Measurements from ENCODE around the gene MSI2. TPM values are rescaled to one million over a fixed set of nuclear protein-coding genes. Genes with fewer than 3 reads are reported as not detected.

Gene MSI2
- total RNA-seq, 1 donor from 2014 or later: 31.3 TPM

DNA sequence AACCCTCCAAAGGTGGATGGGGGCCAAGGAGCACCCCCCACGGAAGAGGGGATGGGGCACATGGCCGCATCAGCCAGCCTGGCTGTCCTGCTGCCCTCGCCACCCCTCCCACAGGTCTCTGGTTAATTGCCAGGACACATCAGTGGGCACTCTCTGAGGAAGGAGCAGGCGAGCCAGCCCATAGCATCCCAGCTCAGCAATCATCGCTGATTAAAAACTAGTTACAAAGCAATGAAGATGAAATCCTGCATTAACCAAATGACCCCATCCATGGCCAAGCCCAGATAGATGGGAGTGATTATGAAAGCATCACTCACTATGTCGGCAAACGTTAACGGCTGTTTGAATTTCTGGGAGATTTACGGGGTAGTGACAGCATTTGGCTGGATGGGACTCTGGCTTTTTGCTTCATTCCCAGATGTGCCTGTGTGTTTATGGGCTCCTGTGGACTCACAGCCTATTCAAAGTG lies 443.5 kb downstream of the MSI2 start:
- no peak for TF ChIP-seq CTCF (IDR thresholded peaks at IDR 0.05)
- H3K4me1 ChIP-seq: peaks cover 5% of the 10 kb centered on the region
- ATAC-seq: no peak
- H3K27ac ChIP-seq: no peak overlapping the region
- H3K36me3 ChIP-seq: no peaks in the 10 kb centered on the region
- intact Hi-C loops (cut with DNase I): no loop called here
- no peak for DNase-seq
- H3K27me3 ChIP-seq: no peaks in the 10 kb centered on the region
- H3K9me3 ChIP-seq: no peaks in the 10 kb centered on the region
- H3K4me3 ChIP-seq: no peak overlapping the region

DNA sequence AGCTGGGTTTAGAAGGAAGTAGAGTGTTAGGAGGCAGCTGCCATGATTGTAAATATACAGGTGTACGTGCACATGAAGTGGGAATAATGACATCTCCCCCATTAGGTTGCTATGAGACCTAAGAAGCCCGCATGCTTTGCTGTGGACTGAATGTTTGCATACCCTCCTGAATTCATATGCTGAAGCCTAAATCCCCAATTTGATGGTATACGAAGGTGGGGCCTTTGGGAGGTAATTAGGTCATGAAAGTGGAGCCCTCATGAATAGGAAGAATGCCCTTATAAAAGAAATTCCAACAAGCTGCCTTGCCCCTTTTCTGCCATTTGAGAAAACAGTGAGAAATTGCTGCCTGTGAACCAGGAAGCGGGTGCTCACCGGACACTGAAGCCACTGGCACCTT lies 444.8 kb downstream of the MSI2 start:
- ATAC-seq: no peak
- intact Hi-C loops (cut with DNase I): no loop called here

GRCh38 chr17:57703273-57703672 lies 446.9 kb downstream of the MSI2 start:
- Histone ChIP-seq H3K4me1 (peaks cover 2% of the 10 kb centered on the region), H3K27me3 (no peaks in the 10 kb centered on the region), H3K27ac (no peak overlapping the region), H3K9me3 (no peaks in the 10 kb centered on the region), H3K4me3 (no peak overlapping the region), H3K36me3 (no peaks in the 10 kb centered on the region)
- ATAC-seq (no peak), DNase-seq (no peak)
- no peak for TF ChIP-seq CTCF (IDR thresholded peaks at IDR 0.05)
- intact Hi-C loops (cut with DNase I): no loop called here

More for the DNA sequence above, 444.8 kb downstream of the MSI2 start:
- Histone ChIP-seq H3K27me3 (no peaks in the 10 kb centered on the region), H3K27ac (no peak overlapping the region), H3K4me3 (no peak overlapping the region), H3K9me3 (no peaks in the 10 kb centered on the region), H3K4me1 (peaks cover 5% of the 10 kb centered on the region), H3K36me3 (no peaks in the 10 kb centered on the region)
- DNase-seq: no peak
- TF ChIP-seq CTCF (IDR thresholded peaks at IDR 0.05): no peak

GRCh38 chr17:57704448-57704847 lies 448.1 kb downstream of the MSI2 start:
- no peaks in the 10 kb centered on the region for H3K4me1 ChIP-seq
- intact Hi-C loops (cut with DNase I): no loop called here
- H3K9me3 ChIP-seq: no peaks in the 10 kb centered on the region
- H3K36me3 ChIP-seq: no peaks in the 10 kb centered on the region
- H3K27ac ChIP-seq: no peak overlapping the region
- DNase-seq (no peak), ATAC-seq (no peak)
- TF ChIP-seq CTCF (IDR thresholded peaks at IDR 0.05): no peak
- H3K27me3 ChIP-seq: no peaks in the 10 kb centered on the region
- no peak overlapping the region for H3K4me3 ChIP-seq

GRCh38 chr17:57705921-57706695 lies 449.8 kb downstream of the MSI2 start:
- intact Hi-C loops (cut with DNase I): no loop called here
- no peak for TF ChIP-seq CTCF (IDR thresholded peaks at IDR 0.05)

More at GRCh38 chr17:57705921-57706695, 449.8 kb downstream of the MSI2 start:
- Histone ChIP-seq H3K4me3 (no peak overlapping the region), H3K36me3 (no peaks in the 10 kb centered on the region), H3K27ac (no peak overlapping the region), H3K27me3 (no peaks in the 10 kb centered on the region), H3K9me3 (no peaks in the 10 kb centered on the region), H3K4me1 (no peaks in the 10 kb centered on the region)
- ATAC-seq: no peak
- DNase-seq: no peak

All from upper lobe of right lung (tissue), 1 donor.